H1 (cell line): ENCODE results near the gene TNS4. TPM values are rescaled to one million over a fixed set of nuclear protein-coding genes. Genes with fewer than 3 reads are reported as not detected.

Experiments used
- CTCF ChIA-PET: fragments of 300-600 bp; sonication (Branson Sonifier 250); formaldehyde crosslinking; loops from one replicate; lab custom pipeline; 2021; ENCODE audit not compliant: partially characterized antibody; lab: Charles Lee
- POLR2A ChIA-PET: fragments of 300-600 bp; sonication (Branson Sonifier 250); formaldehyde crosslinking; loops from one replicate; lab custom pipeline; 2021; ENCODE audit warnings: inconsistent platforms; ENCODE audit not compliant: partially characterized antibody; lab: Charles Lee
- DNase-seq, 2 experiments: peaks; one replicate each; pipeline versions ENCODE4 v3.0.0 to v3.0.0-alpha.2; 2010 to 2022; ENCODE audit warnings: low spot score in 2 of 2, low read depth in 1 of 2, mixed read lengths in 1 of 2
- FAIRE-seq: peaks from 2 replicates; lab custom pipeline; 2011; peaks lifted over from hg19 to GRCh38; lab: Jason Lieb, UNC
- H2AFZ ChIP-seq: 2 replicates; pipeline ENCODE4 v1.8.1; 2012; ENCODE audit warnings: low read length, inconsistent platforms
- H2AK5ac ChIP-seq: 2 replicates; pipeline ENCODE4 v1.6.1; 2013; ENCODE audit warnings: low read depth, low read length
- H2BK120ac ChIP-seq: replicated peaks from 2 replicates; pipeline ENCODE3; 2013; ENCODE audit warnings: low read depth, low read length, inconsistent platforms
- H2BK12ac ChIP-seq: 2 replicates; pipeline ENCODE4 v1.6.1; 2013; ENCODE audit warnings: low read depth, low read length
- H2BK15ac ChIP-seq: 2 replicates; pipeline ENCODE4 v1.6.1; 2013; ENCODE audit warnings: low read length
- H2BK20ac ChIP-seq: 2 replicates; pipeline ENCODE4 v1.6.1; 2013; ENCODE audit warnings: low read length
- H2BK5ac ChIP-seq: 2 replicates; pipeline ENCODE4 v1.6.1; 2013; ENCODE audit warnings: low read depth, low read length
- H3K14ac ChIP-seq: 2 replicates; pipeline ENCODE4 v1.6.1; 2013; ENCODE audit warnings: inconsistent platforms; ENCODE audit not compliant: insufficient read length
- H3K18ac ChIP-seq: 2 replicates; pipeline ENCODE4 v1.6.1; 2013; ENCODE audit warnings: low read length; ENCODE audit errors: extremely low read depth
- H3K23ac ChIP-seq: 2 replicates; pipeline ENCODE4 v1.6.1; 2013; ENCODE audit warnings: inconsistent platforms; ENCODE audit not compliant: insufficient read length
- H3K23me2 ChIP-seq: 2 replicates; pipeline ENCODE4 v1.6.1; 2013; ENCODE audit warnings: low read depth, low read length
- H3K27ac ChIP-seq: 2 replicates; pipeline ENCODE4 v1.6.1; 2011; ENCODE audit warnings: low read depth, low read length, inconsistent platforms
- H3K27me3 ChIP-seq, 4 experiments: replicated peaks in 1 of 4; 1 replicate in 1 of 4; 2 replicates in 3 of 4; pipeline versions ENCODE4 v1.6.1 to v1.8.1; 2011 to 2013; ENCODE audit warnings: low read length in 3 of 4, mild to moderate bottlenecking in 3 of 4, inconsistent platforms in 2 of 4, mixed read lengths in 2 of 4, moderate library complexity in 1 of 4; ENCODE audit not compliant: control insufficient read depth in 3 of 4, insufficient read depth in 3 of 4; ENCODE audit errors: extremely low read depth in 1 of 4
- H3K36me3 ChIP-seq, 4 experiments: 2 replicates each; pipeline versions ENCODE4 v1.6.1 to v1.8.1; 2011 to 2013; ENCODE audit warnings: mild to moderate bottlenecking in 4 of 4, low read length in 3 of 4, moderate library complexity in 2 of 4, control low read depth in 1 of 4, inconsistent platforms in 1 of 4; ENCODE audit not compliant: insufficient read depth in 4 of 4, control insufficient read depth in 2 of 4
- H3K4ac ChIP-seq: replicated peaks from 2 replicates; pipeline ENCODE3; 2013; ENCODE audit warnings: low read length, low read depth, mixed read lengths, inconsistent platforms; ENCODE audit not compliant: insufficient read length
- H3K4me1 ChIP-seq, 4 experiments: replicated peaks in 1 of 4; 1 replicate in 1 of 4; 2 replicates in 3 of 4; pipeline versions ENCODE4 v1.6.1 to v1.8.1; 2011 to 2013; ENCODE audit warnings: low read length in 3 of 4, inconsistent platforms in 2 of 4, mixed read lengths in 1 of 4; ENCODE audit not compliant: insufficient read depth in 4 of 4, control insufficient read depth in 3 of 4
- H3K4me2 ChIP-seq, 2 experiments: 2 replicates each; pipeline versions ENCODE4 v1.6.1 to v1.8.1; 2011 to 2013; ENCODE audit warnings: low read depth in 2 of 2, low read length in 2 of 2, control low read depth in 1 of 2, inconsistent platforms in 1 of 2, mild to moderate bottlenecking in 1 of 2; ENCODE audit not compliant: insufficient read depth in 1 of 2
- H3K4me3 ChIP-seq, 4 experiments: fragments of 200-600, 300-600 bp in 1 of 4; sonication (generic), shearing (Covaris generic), sonication (Bioruptor Twin) in 1 of 4; 2 replicates each; pipeline versions ENCODE4 v1.5.1 to v1.8.1; 2011 to 2016; ENCODE audit warnings: low read length in 4 of 4, low read depth in 3 of 4, control low read depth in 2 of 4, inconsistent platforms in 2 of 4, mild to moderate bottlenecking in 2 of 4, mixed read lengths in 1 of 4, moderate library complexity in 1 of 4; ENCODE audit not compliant: insufficient read depth in 2 of 4; ENCODE audit errors: extremely low read depth in 1 of 4
- H3K56ac ChIP-seq: replicated peaks from 2 replicates; pipeline ENCODE3; 2013; ENCODE audit warnings: low read depth, mild to moderate bottlenecking, mixed read lengths, low read length, inconsistent platforms; ENCODE audit not compliant: insufficient read length
- H3K79me1 ChIP-seq: 2 replicates; pipeline ENCODE4 v1.6.1; 2013; ENCODE audit warnings: low read depth, low read length, control low read depth
- H3K79me2 ChIP-seq, 2 experiments: 2 replicates each; pipeline versions ENCODE4 v1.6.1 to v1.8.1; 2012 to 2013; ENCODE audit warnings: low read length in 2 of 2, mild to moderate bottlenecking in 2 of 2, inconsistent platforms in 1 of 2; ENCODE audit not compliant: insufficient read depth in 2 of 2, control insufficient read depth in 1 of 2
- H3K9ac ChIP-seq, 4 experiments: replicated peaks in 1 of 4; 1 replicate in 1 of 4; 2 replicates in 3 of 4; pipeline versions ENCODE4 v1.6.1 to v1.8.1; 2011 to 2013; ENCODE audit warnings: low read depth in 3 of 4, low read length in 3 of 4, control low read depth in 2 of 4, mild to moderate bottlenecking in 2 of 4, moderate library complexity in 2 of 4, inconsistent platforms in 1 of 4; ENCODE audit errors: extremely low read depth in 1 of 4
- H3K9me3 ChIP-seq, 2 experiments: 2 replicates each; pipeline versions ENCODE4 v1.6.1 to v1.8.1; 2012 to 2013; ENCODE audit warnings: mild to moderate bottlenecking in 2 of 2, moderate library complexity in 2 of 2, control low read depth in 1 of 2, inconsistent platforms in 1 of 2, low read depth in 1 of 2, low read length in 1 of 2, mixed read lengths in 1 of 2; ENCODE audit not compliant: insufficient read depth in 2 of 2
- H4K20me1 ChIP-seq, 2 experiments: replicated peaks in 1 of 2; 2 replicates each; pipeline versions ENCODE3 to v1.8.1; 2011 to 2013; ENCODE audit warnings: inconsistent platforms in 2 of 2, low read length in 2 of 2, mild to moderate bottlenecking in 1 of 2; ENCODE audit not compliant: insufficient read depth in 2 of 2, control insufficient read depth in 1 of 2
- H4K5ac ChIP-seq: 2 replicates; pipeline ENCODE4 v1.6.1; 2013; ENCODE audit warnings: low read length, low read depth, mixed read lengths, inconsistent platforms; ENCODE audit not compliant: insufficient read length
- H4K8ac ChIP-seq: 2 replicates; pipeline ENCODE4 v1.8.0; 2013; ENCODE audit warnings: mild to moderate bottlenecking, moderate library complexity, low read length, inconsistent platforms; ENCODE audit not compliant: insufficient read depth; ENCODE audit errors: extremely low read depth
- H4K91ac ChIP-seq: replicated peaks from 2 replicates; pipeline ENCODE3; 2013; ENCODE audit warnings: low read length, mixed read lengths, inconsistent platforms; ENCODE audit not compliant: insufficient read length
- CEBPB ChIP-seq: IDR thresholded peaks from 2 replicates; pipeline ENCODE4 v1.6.1; 2012; ENCODE audit warnings: low read depth, low read length
- GABPA ChIP-seq: IDR thresholded peaks from 2 replicates; pipeline ENCODE4 v1.6.1; 2011; ENCODE audit warnings: mild to moderate bottlenecking, low read length, moderate library complexity, borderline replicate concordance; ENCODE audit not compliant: insufficient read depth
- KDM5A ChIP-seq: fragments of 200-600 bp; IDR thresholded peaks from 2 replicates; pipeline ENCODE4 v1.7.1; 2012; ENCODE audit warnings: mild to moderate bottlenecking, low read length, inconsistent platforms, mixed read lengths
- RBBP5 ChIP-seq: IDR thresholded peaks from 2 replicates; pipeline ENCODE4 v1.7.1; 2012; ENCODE audit warnings: low read depth, mild to moderate bottlenecking, inconsistent platforms, low read length, moderate library complexity, borderline replicate concordance
- TBP ChIP-seq: IDR thresholded peaks from 2 replicates; pipeline ENCODE4 v1.6.1; 2011; ENCODE audit warnings: low read depth, low read length, improper control_type of control experiment
- WGBS, 2 experiments: shearing (Covaris generic) in 1 of 2; methylation state at CpG; one replicate each; pipeline versions ENCODE4 v1.1.6 to v1.1.7; 2013 to 2015; ENCODE audit warnings: low lambda C conversion rate in 2 of 2, mixed read lengths in 2 of 2, inconsistent platforms in 1 of 2, low coverage in 1 of 2, missing lambda C conversion rate in 1 of 2; ENCODE audit not compliant: insufficient replicate concordance in 2 of 2, insufficient coverage in 1 of 2, insufficient read length in 1 of 2; ENCODE audit errors: extremely low coverage in 1 of 2, missing lambda C conversion rate in 1 of 2; 5-methylcytosine and 5-hydroxymethylcytosine counted together
- polyA plus RNA-seq, 7 experiments: library from polyadenylated mRNA; depleted of rRNA in 3 of 7; stranded (reverse) in 5 of 7; unstranded in 2 of 7; fragments of >200 nt in 5 of 7; fragments of 200-250 nt in 2 of 7; gene quantifications; 1 replicate in 5 of 7; 2 replicates in 1 of 7; 4 replicates in 1 of 7; pipeline versions ENCODE4 v1.2.1 to v1.2.3, GENCODE V29; 2011 to 2013; ENCODE audit warnings: missing spikeins in 2 of 7, mixed read lengths in 2 of 7
- total RNA-seq: library from RNA; stranded (reverse); fragmentation: NEBNext Ultra II Directional; extraction: Animal tissue kit (Norgen Biotek cat#: 25700); gene quantifications from 2 replicates; pipeline ENCODE4 v1.2.1, GENCODE V29; 2021
- TF ChIP-seq, protein P1 (sequence below): IDR thresholded peaks from 2 replicates; pipeline ENCODE4 v1.6.1; 2012; ENCODE audit warnings: low read length, inconsistent platforms

TNS4 gene
- total and polyA plus RNA-seq, 2 of the 8 experiments (the other 6 are each of a cell fraction or from before 2014, with no cell fraction given): 0.20 to 0.21 TPM

DNA sequence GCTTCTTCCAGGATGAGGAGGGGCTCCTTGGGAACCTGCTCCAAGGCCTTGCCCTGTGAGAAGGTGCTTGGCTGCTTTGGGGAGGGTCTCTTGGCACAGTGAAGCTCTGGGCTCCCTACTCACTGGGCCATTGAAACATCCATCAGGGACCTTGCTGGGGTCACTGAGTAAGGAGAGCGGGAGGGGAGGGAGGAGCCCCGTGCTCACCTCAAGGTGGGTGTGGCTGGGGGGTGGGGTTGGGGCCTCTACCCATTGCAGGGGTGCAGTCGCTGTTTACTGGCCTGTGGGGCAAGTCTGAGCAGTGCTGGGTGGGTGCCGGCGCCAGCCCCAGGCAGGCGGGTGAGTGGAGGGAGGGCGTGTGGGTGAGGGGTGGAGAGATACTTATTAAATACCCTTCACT lies 9.9 kb downstream of the TNS4 start:
- TF ChIP-seq KDM5A (no peak), TBP (no peak), RBBP5 (no peak), GABPA (no peak), CEBPB (no peak)
- TF ChIP-seq, protein P1, sequence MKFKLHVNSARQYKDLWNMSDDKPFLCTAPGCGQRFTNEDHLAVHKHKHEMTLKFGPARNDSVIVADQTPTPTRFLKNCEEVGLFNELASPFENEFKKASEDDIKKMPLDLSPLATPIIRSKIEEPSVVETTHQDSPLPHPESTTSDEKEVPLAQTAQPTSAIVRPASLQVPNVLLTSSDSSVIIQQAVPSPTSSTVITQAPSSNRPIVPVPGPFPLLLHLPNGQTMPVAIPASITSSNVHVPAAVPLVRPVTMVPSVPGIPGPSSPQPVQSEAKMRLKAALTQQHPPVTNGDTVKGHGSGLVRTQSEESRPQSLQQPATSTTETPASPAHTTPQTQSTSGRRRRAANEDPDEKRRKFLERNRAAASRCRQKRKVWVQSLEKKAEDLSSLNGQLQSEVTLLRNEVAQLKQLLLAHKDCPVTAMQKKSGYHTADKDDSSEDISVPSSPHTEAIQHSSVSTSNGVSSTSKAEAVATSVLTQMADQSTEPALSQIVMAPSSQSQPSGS: no peak
- ChIA-PET POLR2A (interaction anchor here (0.8 to 2.7 kb wide), 6 partner anchors 8 to 44 kb away, joined by 3 to 14 read pairs (median 4); no protein-coding TSS in a partner anchor), CTCF (interaction anchor here (0.9 to 2.6 kb wide), 12 partner anchors 8 to 84 kb away, joined by 3 to 19 read pairs (median 4); no protein-coding TSS in a partner anchor)

More for the DNA sequence above, 9.9 kb downstream of the TNS4 start:
- Histone ChIP-seq H3K79me2 (no peaks in the 10 kb centered on the region), H3K27me3 (no peaks in the 10 kb centered on the region; a peak in 1 of 7 replicates), H3K27ac (no peak overlapping the region), H3K23me2 (no peaks in the 10 kb centered on the region), H3K4me1 (peaks cover 9 to 26% (median 22%) of the 10 kb centered on the region in 4 experiments), H3K36me3 (no peaks in the 10 kb centered on the region), H2AFZ (no peak overlapping the region), H3K56ac (no peak overlapping the region), H3K18ac (peak overlapping the region; percentile 96), H2BK20ac (peak overlapping the region; percentile 72; the same call in 1 of the 2 replicates), H3K23ac (no peak overlapping the region), H3K9me3 (no peaks in the 10 kb centered on the region), H4K20me1 (no peaks in the 10 kb centered on the region), H2AK5ac (no peak overlapping the region; the same call in 1 of the 2 replicates), H3K4me3 (no peak overlapping the region), H4K5ac (no peak overlapping the region), H2BK120ac (no peak overlapping the region), H2BK5ac (peak overlapping the region; percentile 93; the same call in 1 of the 2 replicates), H4K8ac (no peak overlapping the region), H3K79me1 (no peaks in the 10 kb centered on the region), H3K14ac (no peak overlapping the region), H3K4me2 (peak overlapping the region in 1 of 2 experiments; percentile 52; a peak in 2 of 4 replicates), H3K9ac (no peak overlapping the region), H3K4ac (no peak overlapping the region), H4K91ac (no peak overlapping the region), H2BK15ac (peak overlapping the region; percentile 0; the same call in 1 of the 2 replicates), H2BK12ac (peak overlapping the region; percentile 39; the same call in 1 of the 2 replicates)
- FAIRE-seq (no peak), DNase-seq (no peak)
- 53% methylated on average over 7 of the region's 7 CpGs; no CpG with 5 or more reads in 1 of the 2 experiments for WGBS, 2 experiments
